ENCODE results near the gene DCHS2. TPM values are rescaled to one million over a fixed set of nuclear protein-coding genes. Genes with fewer than 3 reads are reported as not detected.
"Not testable (repeated sequence)": the region's sequence is repeated elsewhere in the genome, so short reads cannot be mapped to it uniquely, and the experiment has no call there.

The DCHS2 gene
- total RNA-seq, 1 donor from 2014 or later, result 11.0 TPM

DNA sequence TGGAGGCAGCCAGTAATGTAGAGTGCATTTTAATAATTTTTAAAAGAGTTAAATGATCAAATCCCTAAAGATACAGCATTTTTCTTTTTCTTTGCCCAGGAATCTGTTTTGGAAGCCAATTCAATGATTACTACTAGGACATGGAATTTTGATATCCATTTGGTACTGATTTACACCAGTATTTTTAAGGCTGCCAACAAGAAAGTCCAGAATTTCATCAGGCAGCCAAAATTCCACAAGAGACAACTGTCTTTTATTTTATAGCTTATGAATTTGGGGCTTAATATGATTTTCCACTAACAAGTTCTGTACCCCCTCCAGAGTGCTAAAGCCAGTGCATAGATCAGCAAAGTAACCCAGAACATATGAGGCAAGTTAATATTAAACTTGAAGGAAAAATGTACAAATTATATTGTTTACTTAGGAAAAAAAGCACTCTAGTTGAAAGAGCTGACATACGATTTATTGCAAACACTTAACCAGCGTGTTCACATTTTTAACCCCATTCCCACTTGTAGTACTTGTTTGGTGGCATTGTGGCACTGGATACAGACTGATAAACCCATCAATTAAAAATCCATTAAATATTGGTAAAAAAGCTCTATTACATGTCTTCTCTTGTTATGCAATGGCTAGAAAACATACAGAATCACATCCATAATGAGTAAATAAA lies 259.7 kb downstream of the DCHS2 start:
- FAIRE-seq (no peak), DNase-seq (ENCODE audit: low spot score in 2 of 2) (no peak)

DNA sequence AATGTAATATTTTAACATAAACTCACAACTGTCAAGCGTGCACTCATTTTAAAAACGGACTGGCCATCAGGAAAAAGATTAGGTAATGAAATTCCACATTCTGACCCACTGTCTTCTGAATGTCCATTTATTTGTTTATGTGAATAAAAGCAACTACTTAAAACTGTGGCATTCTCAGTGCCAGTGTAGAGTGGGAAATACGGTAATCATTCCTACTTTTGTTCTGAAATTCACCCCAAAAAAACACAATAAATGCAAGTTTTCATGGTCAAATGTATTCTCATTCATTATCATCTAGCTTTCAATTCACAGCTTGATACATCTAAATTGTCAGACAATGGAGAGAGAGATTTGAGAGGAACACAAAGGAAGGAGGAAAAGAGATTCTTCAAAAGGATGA lies 260.9 kb downstream of the DCHS2 start:
- DNase-seq (ENCODE audit: low spot score in 2 of 2) (no peak), FAIRE-seq (no peak)

DNA sequence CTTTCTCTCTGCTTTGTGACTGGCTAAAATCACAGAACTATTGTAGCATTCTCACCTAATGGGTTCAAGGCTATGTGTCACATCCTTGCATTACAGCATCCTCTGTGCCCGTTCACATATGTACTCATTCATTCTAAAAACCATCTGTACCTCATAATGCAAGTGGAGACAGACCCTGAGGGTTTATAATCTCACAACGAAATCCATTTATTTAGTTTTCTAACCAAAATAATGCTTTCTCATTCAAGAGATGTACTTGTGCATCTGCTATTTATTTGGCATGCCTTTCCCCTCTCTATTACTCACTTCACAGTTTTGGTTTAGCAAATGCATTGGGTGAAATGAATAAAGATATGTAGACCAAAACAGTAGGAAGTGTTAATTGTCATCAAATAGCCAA lies 261.5 kb downstream of the DCHS2 start:
- DNase-seq (ENCODE audit: low spot score in 2 of 2), result no peak
- no peak for FAIRE-seq

DNA sequence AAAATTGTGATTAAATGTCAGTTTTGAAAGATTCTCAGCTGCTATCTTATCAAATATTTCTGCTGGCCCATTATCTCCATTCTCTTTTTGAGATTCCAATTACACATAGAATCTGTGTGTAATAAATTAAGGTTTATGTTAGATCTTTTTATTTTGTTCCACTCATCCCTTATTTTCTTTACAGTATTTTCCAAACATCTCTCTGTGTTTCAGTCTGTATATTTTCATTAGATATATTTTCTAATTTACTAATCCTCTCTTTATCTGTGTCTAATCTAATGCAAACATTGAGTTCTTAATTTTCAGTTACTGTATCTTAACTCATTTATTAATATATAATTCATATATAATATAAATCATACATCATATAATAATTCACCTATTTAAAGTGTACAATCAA lies 268.7 kb downstream of the DCHS2 start:
- FAIRE-seq, result peak; percentile 78
- no peak for DNase-seq (ENCODE audit: low spot score in 2 of 2)

DNA sequence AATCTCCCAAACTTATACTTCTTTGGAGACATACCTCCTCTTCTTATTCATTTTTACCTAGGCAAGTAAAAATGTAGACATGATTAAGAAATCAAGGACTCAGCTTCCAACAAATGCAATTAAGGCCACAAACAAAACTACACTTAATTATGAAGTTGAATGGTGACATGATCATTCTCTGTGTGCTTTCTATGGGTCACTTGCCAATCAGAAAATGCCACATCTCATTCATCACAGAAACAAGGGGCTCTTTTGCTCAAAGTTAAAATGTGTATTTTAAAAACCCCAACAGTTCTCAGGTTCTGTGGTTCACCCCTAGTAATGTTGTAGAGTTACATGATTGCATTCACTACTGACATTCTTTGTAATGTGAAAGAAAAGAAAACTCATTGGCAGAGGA lies 273.5 kb downstream of the DCHS2 start:
- FAIRE-seq, result no peak
- no peak for DNase-seq (ENCODE audit: low spot score in 2 of 2)

DNA sequence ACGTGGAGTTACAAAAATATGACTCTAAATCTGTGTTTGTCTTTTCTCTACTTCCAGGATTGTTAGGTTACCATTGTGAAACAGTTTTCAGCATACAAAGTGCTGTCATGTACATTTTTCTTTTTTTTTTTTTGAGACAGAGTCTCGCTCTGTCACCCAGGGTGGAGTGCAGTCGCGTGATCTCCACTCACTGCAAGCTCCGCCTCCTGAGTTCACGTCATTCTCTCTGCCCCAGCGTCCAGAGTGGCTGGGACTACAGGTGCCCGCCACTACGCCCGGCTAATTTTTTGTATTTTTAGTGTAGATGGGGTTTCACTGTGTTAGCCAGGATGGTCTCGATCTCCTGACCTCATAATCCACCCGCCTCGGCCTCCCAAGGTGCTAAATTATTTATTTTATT lies 274.2 kb downstream of the DCHS2 start:
- not testable (repeated sequence) for FAIRE-seq; DNase-seq (ENCODE audit: low spot score in 2 of 2)

DNA sequence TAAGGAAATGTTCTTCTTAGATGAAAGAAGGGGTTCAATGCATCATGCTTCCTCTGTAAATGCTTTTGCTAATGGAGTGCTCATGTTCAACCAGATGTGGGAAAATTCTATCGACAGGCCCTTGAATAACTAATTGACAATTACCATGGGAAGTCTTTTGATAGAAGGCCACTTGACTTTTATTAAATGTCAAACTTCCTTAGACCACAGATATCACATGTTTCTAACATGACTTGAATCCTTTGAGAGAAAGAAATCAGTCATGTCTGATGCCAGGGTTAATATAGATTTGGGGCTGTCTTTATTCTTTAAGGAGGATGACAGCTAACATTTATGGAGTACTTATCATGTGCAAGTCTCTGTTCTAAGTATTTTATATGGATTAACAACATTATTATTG lies 280.1 kb downstream of the DCHS2 start:
- FAIRE-seq, result no peak

DNA sequence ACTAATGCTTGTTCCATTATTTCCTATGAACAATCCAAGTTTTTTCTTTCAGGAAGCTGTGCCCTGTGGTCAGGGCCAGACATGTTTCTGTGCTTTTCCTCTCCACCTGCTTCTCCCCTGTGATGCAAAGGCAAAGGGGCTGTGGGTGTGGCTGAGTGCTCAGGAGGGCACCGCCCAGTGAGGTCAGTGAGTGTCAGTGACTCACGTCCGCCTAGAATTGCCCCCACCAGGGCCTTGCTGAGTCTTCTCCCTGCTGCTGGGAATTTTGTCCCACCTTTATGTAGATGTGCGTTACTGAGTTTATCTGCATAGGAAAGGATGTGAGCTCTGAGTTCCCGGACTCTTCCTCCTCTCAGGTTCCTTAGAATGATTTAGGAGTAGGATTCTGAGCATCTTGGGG lies 283.2 kb downstream of the DCHS2 start:
- no peak for DNase-seq (ENCODE audit: low spot score in 2 of 2)
- FAIRE-seq, result no peak

More for the DNA sequence above, 280.1 kb downstream of the DCHS2 start:
- DNase-seq (ENCODE audit: low spot score in 2 of 2), result no peak

DNA sequence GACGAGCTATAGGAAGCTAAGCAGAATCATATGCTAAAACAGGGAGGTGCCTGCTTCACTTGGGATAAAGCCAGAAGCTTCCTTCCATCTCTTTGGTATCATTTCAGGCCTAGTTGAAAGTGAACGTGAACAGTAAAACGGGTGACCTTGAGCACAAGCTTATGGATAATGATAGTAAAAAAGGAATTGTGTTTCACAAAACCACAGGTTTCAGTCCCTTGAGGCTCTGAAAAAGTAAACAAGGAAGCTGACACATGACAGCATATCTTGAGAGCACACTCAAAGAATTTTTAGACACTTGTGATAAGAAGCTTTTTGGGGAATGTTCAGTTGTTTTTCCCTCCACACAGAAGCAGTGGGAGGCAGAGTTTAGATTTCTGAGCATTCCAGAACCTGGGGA lies 286.1 kb downstream of the DCHS2 start:
- no peak for DNase-seq (ENCODE audit: low spot score in 2 of 2)
- FAIRE-seq, result no peak

DNA sequence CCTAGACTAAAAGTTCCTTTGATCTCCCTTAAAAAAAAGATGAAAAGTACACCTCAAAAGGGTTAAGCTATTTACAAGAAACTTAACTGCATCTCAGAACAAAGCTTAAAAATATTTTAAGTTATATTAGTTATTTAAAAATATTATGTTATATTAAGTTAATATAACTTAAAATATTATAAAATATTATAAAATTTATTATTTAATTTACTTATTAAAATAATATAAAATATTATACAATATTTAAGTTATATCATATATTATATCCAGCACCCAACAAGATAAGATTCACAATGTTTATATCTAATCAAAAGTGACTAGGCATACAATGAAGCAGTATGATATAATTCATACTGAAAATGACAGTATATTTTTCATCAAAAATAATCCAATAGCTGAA lies 296.9 kb downstream of the DCHS2 start:
- DNase-seq (ENCODE audit: low spot score in 2 of 2) (no peak), FAIRE-seq (peak; percentile 83)

DNA sequence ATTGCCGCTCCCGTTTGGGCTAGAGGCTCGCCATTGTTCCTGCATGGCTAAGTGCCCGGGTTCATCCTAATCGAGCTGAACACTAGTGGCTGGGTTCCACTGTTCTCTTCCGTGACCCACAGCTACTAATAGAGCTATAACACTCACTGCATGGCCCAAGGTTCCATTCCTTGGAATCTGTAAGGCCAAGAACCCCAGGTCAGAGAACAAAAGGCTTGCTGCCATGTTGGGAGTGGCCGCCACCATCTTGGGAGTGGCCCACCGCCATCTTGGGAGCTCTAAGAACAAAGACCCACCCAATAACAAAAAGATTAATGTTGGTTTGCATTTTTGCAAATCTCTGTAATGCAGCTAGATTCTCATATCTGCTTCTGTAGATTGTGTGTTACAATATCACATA lies 299.0 kb downstream of the DCHS2 start:
- FAIRE-seq, result no peak
- DNase-seq (ENCODE audit: low spot score in 2 of 2), result no peak

DNA sequence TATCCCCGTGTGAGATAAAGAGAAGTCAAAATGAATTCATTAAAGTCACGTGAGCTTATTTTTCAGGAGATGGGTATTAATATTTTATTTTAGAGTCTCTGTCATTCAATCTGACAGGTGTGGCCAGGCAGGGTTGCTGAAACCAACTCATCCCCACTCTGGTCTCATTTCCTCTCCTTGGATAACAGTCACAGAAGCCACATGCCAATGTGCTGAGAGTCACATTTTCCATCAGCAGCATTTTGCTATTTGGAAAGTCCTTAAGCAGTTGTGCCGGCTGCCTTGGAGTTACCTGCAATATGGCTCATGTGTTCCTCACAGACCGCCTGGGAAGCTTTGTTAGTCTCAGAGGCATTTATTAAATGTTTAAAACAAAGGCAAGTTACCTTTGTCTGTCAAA lies 302.3 kb downstream of the DCHS2 start:
- DNase-seq (ENCODE audit: low spot score in 2 of 2), result no peak
- FAIRE-seq, result no peak

DNA sequence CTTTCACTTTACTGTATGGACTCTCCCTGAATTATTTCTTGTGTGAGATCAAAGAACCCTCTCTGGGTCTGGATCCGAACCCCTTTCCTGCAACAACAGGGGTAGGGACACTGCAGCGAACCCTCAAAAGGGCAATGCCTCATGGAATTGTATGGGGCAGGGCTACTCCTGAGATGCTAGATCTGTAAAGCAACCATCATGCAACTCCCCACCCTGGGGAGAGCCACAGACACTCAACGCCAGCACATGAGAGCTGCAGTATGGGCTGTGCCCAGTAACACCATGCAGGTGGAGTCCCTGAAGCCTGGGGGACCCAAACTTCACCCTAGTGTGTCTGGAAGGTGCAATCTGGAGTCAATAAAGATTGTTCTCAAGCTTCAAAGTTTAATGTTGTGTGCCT lies 304.7 kb downstream of the DCHS2 start:
- no peak for FAIRE-seq
- DNase-seq (ENCODE audit: low spot score in 2 of 2), result no peak

DNA sequence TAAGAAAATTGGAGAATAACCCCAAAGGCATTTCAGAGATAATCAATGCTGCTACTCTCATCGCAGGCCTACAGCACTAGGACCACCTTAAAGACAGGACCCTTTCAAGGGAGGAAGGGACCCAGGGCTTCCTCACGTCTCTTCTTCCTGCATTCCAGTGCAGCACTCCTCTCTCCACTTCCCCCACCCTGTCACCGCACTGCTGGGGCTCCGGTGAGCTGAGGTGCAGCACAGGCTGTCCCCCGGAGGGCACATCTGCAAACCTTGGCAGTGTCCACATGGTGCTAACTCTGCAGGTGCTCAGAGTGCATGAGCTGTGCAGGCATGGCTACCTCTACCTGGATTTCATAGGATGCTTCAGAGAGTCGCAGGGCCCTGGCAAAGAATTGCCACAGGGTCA lies 305.6 kb downstream of the DCHS2 start:
- FAIRE-seq (no peak), DNase-seq (ENCODE audit: low spot score in 2 of 2) (no peak)

DNA sequence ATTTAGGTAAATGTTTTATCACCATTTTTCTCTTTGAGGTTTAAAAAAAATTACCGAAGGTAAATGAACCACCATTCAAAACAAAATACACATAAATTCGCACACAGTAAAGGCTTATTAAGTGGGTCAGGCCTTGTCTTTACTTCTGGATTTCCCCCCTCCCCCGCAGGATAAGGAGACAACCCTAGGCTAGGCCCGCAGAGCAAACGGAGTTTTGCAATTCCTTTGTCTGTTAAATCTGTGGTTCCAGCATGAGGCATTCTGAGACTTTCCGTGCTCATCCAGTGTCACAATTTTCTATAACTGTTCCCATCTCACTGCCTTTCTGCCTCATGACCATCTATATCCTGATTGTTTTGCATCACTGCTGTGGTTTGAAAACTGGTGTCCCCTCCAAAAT lies 307.4 kb downstream of the DCHS2 start:
- DNase-seq (ENCODE audit: low spot score in 2 of 2), result no peak
- no peak for FAIRE-seq

DNA sequence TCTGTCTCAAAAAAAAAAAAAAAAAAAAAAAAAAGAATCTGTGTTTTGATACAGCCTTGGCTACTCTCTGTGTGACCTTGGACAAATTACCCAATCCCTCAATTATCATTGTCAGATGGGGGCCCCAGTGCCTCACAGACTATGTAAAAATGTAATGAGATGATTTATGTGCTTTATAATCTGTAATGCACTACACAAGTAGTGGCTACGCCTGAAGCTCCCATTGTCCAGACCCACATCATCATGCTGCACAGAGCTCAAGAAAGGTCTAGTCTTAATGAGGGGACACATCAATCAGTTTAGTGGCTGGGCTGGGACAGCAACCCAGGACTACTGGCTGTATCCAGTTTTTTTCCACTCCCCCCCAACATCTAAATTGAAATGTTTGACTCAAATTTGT lies 308.3 kb downstream of the DCHS2 start:
- DNase-seq (ENCODE audit: low spot score in 2 of 2) (no peak), FAIRE-seq (no peak)

Other genes with a start within 250 kb of the DCHS2 start
- gene PLRG1, start 58.6 kb upstream of the DCHS2 start, total RNA-seq, result 77.0 TPM
- gene FGB, start 71.2 kb upstream of the DCHS2 start, total RNA-seq, result not detected
- not detected for gene FGA, start 98.9 kb upstream of the DCHS2 start, total RNA-seq
- not detected for gene FGG, start 120.9 kb upstream of the DCHS2 start, total RNA-seq